ENCODE results near the gene INPP5K.
"Not testable (repeated sequence)": the region's sequence is repeated elsewhere in the genome, so short reads cannot be mapped to it uniquely, and the experiment has no call there.

Gene INPP5K

GRCh38 chr17:1462164-1463112, 54.0 kb downstream of the INPP5K start:
- DNase-seq (ENCODE audit: low read depth): no peak
- TF ChIP-seq CTCF (IDR thresholded peaks at IDR 0.05; ENCODE audit: low read length, missing control alignments): no peak
- H3K4me3 ChIP-seq (replicated peaks; ENCODE audit: low read depth, low read length): no peak overlapping the region

- no peak for DNase-seq (ENCODE audit: low read depth)
- TF ChIP-seq CTCF (IDR thresholded peaks at IDR 0.05; ENCODE audit: low read length, missing control alignments): no peak
- H3K4me3 ChIP-seq (replicated peaks; ENCODE audit: low read depth, low read length): no peak overlapping the region
Observed at GRCh38 chr17:1461198-1461944, 55.0 kb downstream of the INPP5K start.

GRCh38 chr17:1460233-1460632, 56.2 kb downstream of the INPP5K start:
- no peak for DNase-seq (ENCODE audit: low read depth)
- no peak for TF ChIP-seq CTCF (IDR thresholded peaks at IDR 0.05; ENCODE audit: low read length, missing control alignments)
- no peak overlapping the region for H3K4me3 ChIP-seq (replicated peaks; ENCODE audit: low read depth, low read length)

GRCh38 chr17:1455797-1456599, 60.4 kb downstream of the INPP5K start, which contains the start of gene CRK:
CRK (minus strand) TSS chr17:1456232; CDS start chr17:1456117, 115 bp downstream.
- peak within 1 kb of the TSS; percentile 88 for H3K4me3 ChIP-seq (replicated peaks; ENCODE audit: low read depth, low read length)
- TF ChIP-seq CTCF (IDR thresholded peaks at IDR 0.05; ENCODE audit: low read length, missing control alignments): no peak
- peak; percentile 96 for DNase-seq (ENCODE audit: low read depth)

GRCh38 chr17:1455291-1455796, 61.1 kb downstream of the INPP5K start:
- DNase-seq (ENCODE audit: low read depth): peak; percentile 77
- H3K4me3 ChIP-seq (replicated peaks; ENCODE audit: low read depth, low read length): peak overlapping the region; percentile 88
- TF ChIP-seq CTCF (IDR thresholded peaks at IDR 0.05; ENCODE audit: low read length, missing control alignments): peak; percentile 68

- no peak for DNase-seq (ENCODE audit: low read depth)
- H3K4me3 ChIP-seq (replicated peaks; ENCODE audit: low read depth, low read length): peak overlapping the region; percentile 88
- TF ChIP-seq CTCF (IDR thresholded peaks at IDR 0.05; ENCODE audit: low read length, missing control alignments): no peak
Observed at GRCh38 chr17:1454541-1454940, 61.9 kb downstream of the INPP5K start.

- not testable (repeated sequence) for DNase-seq (ENCODE audit: low read depth); H3K4me3 ChIP-seq (replicated peaks; ENCODE audit: low read depth, low read length)
Observed at GRCh38 chr17:1453694-1454093, 62.7 kb downstream of the INPP5K start.
